ENCODE data around the gene HBD.

DNA sequence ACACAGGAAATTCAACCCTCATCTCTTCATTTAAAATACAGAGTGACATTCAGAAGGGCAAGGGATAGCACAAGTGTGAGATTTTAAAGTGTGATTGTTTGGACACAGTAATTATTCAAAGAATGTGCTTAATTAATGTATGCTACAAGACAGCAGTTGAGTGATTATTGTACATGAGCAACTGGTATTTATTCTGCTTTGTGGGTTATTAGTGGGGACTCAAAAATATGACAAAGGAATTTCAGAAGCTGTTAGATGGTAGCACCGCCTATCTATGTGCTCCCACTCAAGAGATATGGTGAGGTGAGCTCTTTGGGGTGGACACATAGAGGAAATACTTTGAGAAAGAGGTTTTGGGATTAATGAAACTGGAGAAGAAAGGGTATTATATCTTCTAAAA lies 5.8 kb upstream of the HBD start:
- no peak for TF ChIP-seq EZH2 (IDR thresholded peaks at IDR 0.05; ENCODE audit: insufficient read depth, poor library complexity, severe bottlenecking)
- TF ChIP-seq EZH2phosphoT487 (IDR thresholded peaks at IDR 0.05; ENCODE audit: insufficient read depth, low read depth), result no peak
